HG02571 (cell line): ENCODE measurements around the gene MALSU1.
A peak's percentile ranks its signal among the peaks of the same experiment; 100 is the strongest.

ENCODE experiments used
- ATAC-seq: cut with Tn5 transposase; IDR thresholded peaks from one replicate; pipeline ENCODE4 v1.9.1; 2021; ENCODE audit warnings: mild to moderate bottlenecking, moderate library complexity; ENCODE audit not compliant: unreplicated experiment

The MALSU1 gene

DNA sequence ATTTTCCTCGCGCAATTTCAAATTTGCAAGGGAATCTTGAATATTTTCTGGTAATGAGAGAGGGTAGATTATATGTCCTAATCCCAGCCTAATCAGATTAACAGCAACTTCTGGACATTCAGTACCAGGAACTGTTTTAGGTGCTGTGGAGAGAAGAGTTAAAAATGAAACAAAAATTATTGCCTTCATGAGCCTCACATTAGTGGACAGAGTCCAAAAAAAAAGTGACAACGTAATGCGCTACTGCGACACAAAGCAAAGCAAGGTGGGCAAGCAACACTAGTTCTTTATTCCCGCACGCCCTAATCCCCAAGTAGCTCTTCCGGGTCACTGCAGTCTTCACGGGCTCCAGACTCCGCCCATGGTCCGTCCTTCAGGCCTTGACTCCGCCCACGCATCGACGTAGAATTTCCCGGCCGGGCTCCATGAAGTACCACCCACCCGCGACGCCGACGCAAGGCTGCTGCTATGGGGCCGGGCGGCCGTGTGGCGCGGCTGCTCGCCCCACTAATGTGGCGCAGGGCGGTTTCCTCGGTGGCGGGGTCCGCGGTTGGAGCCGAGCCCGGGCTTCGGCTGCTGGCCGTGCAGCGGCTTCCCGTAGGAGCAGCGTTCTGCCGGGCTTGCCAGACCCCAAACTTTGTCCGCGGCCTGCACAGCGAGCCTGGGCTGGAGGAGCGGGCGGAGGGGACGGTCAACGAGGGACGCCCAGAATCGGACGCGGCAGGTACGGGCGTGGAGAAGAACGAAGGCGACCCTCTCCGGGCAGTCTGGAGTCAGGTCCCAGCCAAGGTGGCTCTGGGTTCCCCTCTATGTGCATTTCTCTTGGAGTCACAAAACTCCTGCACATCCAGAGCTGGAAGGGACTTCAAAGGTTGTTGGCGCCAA, at the start of gene MALSU1:
Gene MALSU1 (plus strand): TSS at position 455 of the 885 bp plus-strand sequence. CDS start 14 bp downstream, at position 469.
- ATAC-seq: peak; percentile 99

DNA sequence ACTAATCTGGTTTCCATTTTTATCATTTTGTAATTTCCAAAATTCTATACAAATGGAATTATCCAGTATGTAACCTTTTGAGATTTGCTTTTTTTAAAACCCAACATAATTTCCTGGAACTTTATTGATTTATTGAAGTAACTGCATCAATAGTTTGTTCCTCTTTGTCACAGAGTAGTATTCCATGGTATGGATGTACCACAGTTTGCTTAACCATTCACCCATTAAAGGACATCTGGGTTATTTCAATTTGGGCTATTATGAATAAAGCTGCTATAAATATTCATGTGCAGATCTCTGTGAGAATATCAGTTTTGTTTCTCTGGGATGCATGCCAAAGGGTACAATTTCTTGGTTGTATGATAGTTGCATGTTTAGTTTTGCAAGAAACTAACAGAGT, 49.7 kb upstream of the MALSU1 start:
- ATAC-seq: no peak

GRCh38 chr7:23254051-23254681, 45.0 kb upstream of the MALSU1 start:
- no peak for ATAC-seq

GRCh38 chr7:23256731-23257130, 42.4 kb upstream of the MALSU1 start:
- ATAC-seq: no peak

DNA sequence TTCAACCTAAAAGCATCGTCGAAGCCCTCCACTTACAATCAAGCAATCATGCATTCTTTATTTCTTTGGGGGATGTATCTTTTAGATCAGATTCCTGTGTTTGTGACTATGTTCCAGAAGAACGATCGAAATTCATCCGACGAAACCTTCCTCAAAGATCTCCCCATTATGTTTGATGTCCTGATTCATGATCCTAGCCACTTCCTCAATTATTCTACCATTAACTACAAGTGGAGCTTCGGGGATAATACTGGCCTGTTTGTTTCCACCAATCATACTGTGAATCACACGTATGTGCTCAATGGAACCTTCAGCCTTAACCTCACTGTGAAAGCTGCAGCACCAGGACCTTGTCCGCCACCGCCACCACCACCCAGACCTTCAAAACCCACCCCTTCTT, 38.8 kb upstream of the MALSU1 start:
- ATAC-seq: no peak

GRCh38 chr7:23261843-23262452, 37.2 kb upstream of the MALSU1 start:
- ATAC-seq: peak; percentile 80

DNA sequence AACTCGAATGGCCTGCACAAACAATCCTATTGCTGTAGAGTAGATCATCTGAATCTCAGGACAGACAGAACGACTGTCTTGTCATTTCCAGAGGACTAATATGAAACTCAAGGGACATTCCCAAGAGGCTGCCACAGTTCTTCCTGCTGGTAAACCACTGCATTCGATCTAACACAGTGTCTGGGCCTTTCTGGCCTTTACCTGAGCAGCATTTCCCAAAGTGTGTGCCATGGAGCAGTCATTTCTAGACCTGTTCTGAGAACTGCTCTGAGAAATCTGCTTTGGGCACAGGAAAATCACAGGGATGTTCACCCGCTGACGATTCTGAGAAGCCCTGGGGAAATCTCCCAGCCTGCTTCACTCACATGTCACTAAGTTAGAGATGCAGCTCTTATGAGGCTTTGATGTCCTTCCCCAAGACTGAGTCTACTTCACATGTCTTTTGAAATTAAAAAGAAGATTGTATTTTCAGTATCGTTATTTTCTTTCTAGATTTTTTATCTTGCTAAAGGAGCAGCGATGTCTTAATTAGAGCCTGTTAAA, 34.2 kb upstream of the MALSU1 start:
- ATAC-seq: no peak

DNA sequence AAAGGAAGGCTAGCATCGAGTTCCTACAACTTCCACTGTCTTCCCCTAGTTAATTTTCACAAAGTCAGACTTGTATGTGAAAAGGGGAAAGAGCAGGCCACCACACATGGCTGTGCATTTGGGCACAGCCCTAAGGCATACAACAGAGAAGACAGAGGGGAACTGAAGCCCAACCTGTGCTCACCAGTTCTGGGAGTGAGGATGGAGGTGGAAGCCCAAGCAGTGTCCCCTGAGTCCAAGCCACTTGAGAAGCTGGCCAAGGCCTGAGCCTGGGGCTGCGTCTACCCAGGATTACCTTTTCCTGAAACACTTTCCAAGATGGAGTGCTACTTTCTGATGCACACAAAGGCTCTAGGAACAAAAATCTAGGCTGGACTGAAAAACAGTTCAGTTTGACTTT, 32.2 kb upstream of the MALSU1 start:
- ATAC-seq: no peak

- ATAC-seq: no peak
Observed at GRCh38 chr7:23267357-23267756, 31.8 kb upstream of the MALSU1 start.

DNA sequence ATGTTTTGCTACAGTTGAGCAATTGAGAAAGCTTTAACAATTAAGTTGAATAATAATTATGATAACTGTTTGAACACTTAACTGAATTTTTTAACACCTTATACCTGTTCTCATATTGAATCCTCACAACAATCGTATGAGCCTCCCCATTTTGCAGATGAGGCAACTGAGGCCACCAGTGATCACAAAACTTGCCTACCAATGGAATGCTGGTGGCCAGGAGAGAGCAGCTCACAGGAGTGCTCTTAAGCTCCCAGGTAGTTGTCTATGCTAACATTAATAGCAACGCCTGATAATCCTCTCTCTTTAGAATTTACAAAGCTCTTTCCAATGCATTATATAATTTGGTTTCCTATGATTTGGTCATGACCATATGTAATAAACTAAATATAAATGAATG, 31.0 kb upstream of the MALSU1 start:
- no peak for ATAC-seq

DNA sequence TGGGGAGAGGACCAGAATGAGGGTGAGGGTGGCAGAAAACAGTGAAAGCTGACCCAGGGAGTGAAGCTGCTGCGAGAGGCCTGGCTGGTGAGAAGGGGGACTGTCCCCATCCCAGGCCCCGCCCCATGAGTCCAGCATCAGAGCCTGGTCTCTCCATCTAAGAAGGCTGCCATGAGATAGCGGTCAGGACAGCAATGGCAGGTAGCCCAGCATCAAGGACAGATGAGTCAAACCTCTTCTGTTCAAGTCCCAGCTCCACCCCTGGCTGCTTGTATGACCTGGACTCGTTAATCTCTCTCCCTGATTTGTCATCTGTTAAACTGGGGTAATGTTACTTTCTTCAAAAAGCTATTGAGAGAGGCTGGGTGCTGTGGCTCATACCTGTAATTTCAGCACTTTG, 30.4 kb upstream of the MALSU1 start:
- ATAC-seq: no peak

DNA sequence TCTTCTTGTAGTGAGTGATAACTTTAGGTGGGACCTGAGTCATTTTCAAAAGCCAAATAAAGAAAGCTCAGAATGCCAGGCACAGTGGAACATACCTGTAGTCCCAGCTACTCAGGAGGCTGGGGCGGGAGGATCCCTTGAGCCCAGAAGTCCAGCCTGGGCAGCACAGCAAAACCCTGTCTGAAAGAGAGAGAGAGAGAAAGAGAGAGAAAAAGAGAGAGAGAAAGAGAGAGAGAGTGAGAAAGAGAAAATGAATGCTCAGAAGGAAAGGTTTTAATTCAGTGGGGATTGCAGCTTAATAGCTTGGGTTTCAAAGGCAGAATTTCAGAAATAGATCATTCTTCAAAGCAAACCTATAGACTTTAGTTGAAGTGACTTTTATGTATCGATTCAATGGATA, 26.9 kb upstream of the MALSU1 start:
- ATAC-seq: no peak

DNA sequence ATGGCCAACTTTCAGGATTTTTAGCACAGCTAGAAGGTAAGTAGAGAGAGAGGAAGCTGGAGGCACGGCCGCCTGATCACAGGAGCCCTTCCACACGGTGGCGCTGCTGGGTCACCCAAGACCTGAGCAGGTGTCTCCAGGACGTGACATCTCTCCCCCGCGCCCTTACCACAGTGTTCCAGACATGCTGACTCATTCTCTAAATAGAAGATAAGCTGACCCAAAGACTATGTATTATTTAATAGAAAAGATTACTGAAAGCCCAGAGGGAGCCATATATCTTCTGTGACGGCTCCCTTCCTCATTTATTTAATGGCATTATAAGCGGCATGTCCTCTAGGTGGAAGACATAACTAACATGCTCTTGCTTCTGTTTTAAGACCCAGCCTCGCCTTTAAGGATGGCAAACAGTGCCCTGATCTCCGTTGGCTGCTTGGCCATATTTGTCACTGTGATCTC, 26.0 kb upstream of the MALSU1 start:
- ATAC-seq: peak; percentile 99

GRCh38 chr7:23275912-23276311, 23.2 kb upstream of the MALSU1 start:
- ATAC-seq: no peak

GRCh38 chr7:23276376-23276775, 22.8 kb upstream of the MALSU1 start:
- ATAC-seq: no peak

GRCh38 chr7:23276947-23277346, 22.2 kb upstream of the MALSU1 start:
- ATAC-seq: no peak

DNA sequence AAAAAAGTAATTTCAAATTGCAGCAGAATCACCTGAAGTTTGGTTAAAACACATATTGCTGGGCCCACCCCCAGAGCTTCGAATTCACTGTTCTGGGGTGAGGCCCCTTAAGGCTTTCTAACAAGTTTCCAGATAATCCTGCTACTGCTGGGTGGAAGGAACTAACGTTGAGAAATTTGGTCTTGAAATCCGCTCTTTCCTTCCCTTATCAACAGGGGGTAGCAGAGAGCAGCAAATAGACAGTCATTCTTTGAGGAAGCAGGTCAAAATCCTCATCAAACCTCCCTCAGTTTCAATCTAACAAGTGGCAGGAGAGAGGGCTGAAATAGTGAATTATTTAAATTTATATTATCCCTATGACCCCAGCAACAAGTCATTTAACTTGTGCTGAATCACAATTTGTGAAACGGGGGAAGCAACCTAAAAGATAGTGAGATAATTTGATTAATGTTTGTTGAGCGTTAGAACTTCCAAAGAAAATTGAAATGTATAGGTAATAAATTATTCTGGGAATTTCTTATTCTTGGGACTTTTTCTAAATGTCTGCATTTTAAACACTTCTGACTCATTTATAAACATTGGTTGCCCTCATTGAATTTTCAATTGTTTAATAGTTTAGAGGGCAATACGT, 21.7 kb upstream of the MALSU1 start:
- no peak for ATAC-seq

DNA sequence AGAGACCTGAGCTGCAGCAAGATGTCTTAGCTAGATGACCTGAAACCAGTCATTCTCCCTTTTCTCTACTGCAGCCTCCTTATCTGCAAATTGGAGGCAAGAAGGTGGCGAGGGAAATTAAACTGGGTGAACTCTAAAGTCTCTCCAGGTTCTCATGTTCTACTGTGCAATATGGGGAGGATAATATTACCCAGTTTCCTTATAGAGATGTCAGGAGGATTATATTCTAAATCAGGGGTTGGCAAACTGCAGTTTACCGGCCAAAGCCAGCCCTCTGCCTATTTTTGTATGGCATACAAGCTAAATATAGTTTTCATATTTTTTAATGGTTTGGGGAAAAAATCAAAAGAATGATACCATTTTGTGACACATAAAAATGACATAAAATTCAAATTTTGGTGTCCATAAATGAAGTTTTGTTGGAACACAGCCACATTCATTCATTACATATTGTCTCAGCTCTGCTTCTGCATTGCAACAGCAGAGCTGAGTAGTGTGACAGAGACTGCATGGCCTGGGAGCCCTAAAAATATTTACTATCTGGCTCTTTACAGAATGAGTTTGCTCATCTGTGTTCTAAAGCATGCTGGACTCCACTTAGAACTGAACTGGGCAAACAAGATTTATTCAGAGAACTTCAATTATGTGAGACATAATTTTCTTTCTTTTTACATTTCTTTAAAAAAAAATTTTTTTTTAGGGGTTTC, 19.2 kb upstream of the MALSU1 start:
- no peak for ATAC-seq

- no peak for ATAC-seq
Observed at GRCh38 chr7:23283086-23283485, 16.1 kb upstream of the MALSU1 start.

DNA sequence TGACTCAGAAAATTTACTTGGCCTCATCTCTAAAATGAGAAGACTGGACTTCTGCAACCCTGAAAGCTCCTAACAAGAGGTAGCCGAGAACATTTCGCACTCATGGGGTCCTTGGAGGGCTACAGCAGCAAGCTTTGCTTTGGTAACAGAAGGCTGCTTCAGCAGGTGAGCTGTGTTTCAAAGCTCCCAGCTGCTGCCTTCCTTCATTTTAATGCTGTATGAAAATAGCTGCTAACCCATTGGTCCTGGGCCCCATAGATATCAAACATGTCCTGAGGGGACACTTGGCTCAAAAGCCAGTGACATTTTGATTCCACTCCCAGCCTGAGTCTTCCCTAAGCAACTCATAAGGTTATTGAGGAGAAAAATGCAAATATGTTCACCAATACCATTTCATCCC, 14.3 kb upstream of the MALSU1 start:
- ATAC-seq: no peak
